B cell (primary cell): ENCODE data around the gene NOC4L. TPM values are rescaled to one million over a fixed set of nuclear protein-coding genes. Genes with fewer than 3 reads are reported as not detected.

Experiments used
- ATAC-seq: fragments of 200-7000 bp; cut with Tn5 transposase; one replicate; pipeline ENCODE4 v1.10.0; 2021; ENCODE audit warnings: low read depth, mild to moderate bottlenecking, moderate number of reproducible peaks, moderate library complexity
- CTCF ChIA-PET: fragments of 350-600 bp; sonication (Branson Sonifier 250); formaldehyde crosslinking; loops from one replicate; lab custom pipeline; 2021; ENCODE audit warnings: antibody characterized with exemption, inconsistent platforms; lab: Charles Lee
- POLR2A ChIA-PET: fragments of 350-600 bp; sonication (Branson Sonifier 250); formaldehyde crosslinking; loops from one replicate; lab custom pipeline; 2021; ENCODE audit warnings: antibody characterized with exemption; lab: Charles Lee
- DNase-seq: peaks from one replicate; pipeline ENCODE4 v3.0.0; 2013
- H2AFZ ChIP-seq: 2 replicates; pipeline ENCODE4 v1.6.1; 2012; ENCODE audit warnings: mild to moderate bottlenecking, low read depth, low read length; ENCODE audit not compliant: insufficient read depth, poor library complexity, severe bottlenecking
- H3K27ac ChIP-seq, 2 donors: 1 replicate in 1 of 2; 2 replicates in 1 of 2; pipeline ENCODE4 v1.5.1; 2012 to 2013; ENCODE audit warnings: low read length in 2 of 2, mild to moderate bottlenecking in 2 of 2, moderate library complexity in 1 of 2
- H3K27me3 ChIP-seq, 4 experiments: fragments of 200-600 bp in 1 of 4; sonication (generic) in 1 of 4; replicated peaks in 1 of 4; 1 replicate in 2 of 4; 2 replicates in 2 of 4; pipeline versions ENCODE4 v1.6.1 to v1.7.0; 2013 to 2016; ENCODE audit warnings: low read length in 3 of 4, mild to moderate bottlenecking in 2 of 4, mixed read lengths in 1 of 4, moderate library complexity in 1 of 4; ENCODE audit not compliant: insufficient read depth in 4 of 4, control insufficient read depth in 3 of 4; ENCODE audit errors: control extremely low read depth in 1 of 4
- H3K36me3 ChIP-seq, 2 experiments: replicated peaks in 1 of 2; 1 replicate in 1 of 2; 2 replicates in 1 of 2; pipeline versions ENCODE4 v1.6.1 to v1.7.1; 2013; ENCODE audit warnings: low read length in 1 of 2; ENCODE audit not compliant: insufficient read depth in 2 of 2, control insufficient read depth in 1 of 2; ENCODE audit errors: control extremely low read depth in 1 of 2, extremely low read depth in 1 of 2
- H3K4me1 ChIP-seq, 2 donors: fragments of 200-600 bp in 1 of 2; sonication (generic) in 1 of 2; 1 replicate in 1 of 2; 2 replicates in 1 of 2; pipeline versions ENCODE4 v1.5.1 to v1.6.1; 2013 to 2017; ENCODE audit warnings: low read length in 2 of 2; ENCODE audit not compliant: control insufficient read depth in 2 of 2, insufficient read depth in 2 of 2
- H3K4me2 ChIP-seq: replicated peaks from 2 replicates; pipeline ENCODE3; 2012; ENCODE audit warnings: mild to moderate bottlenecking, low read depth, low read length; ENCODE audit not compliant: poor library complexity, severe bottlenecking
- H3K4me3 ChIP-seq, 5 experiments: fragments of 200-600 bp in 1 of 5; sonication (generic) in 1 of 5; 1 replicate in 3 of 5; 2 replicates in 2 of 5; pipeline versions ENCODE4 v1.5.1 to v1.7.0; 2011 to 2016; ENCODE audit warnings: low read length in 4 of 5, mild to moderate bottlenecking in 4 of 5, low read depth in 2 of 5, control low read depth in 1 of 5, moderate library complexity in 1 of 5; ENCODE audit not compliant: insufficient read depth in 1 of 5; ENCODE audit errors: control extremely low read depth in 1 of 5, extremely low read depth in 1 of 5
- H3K79me2 ChIP-seq: fragments of 200-600 bp; sonication (generic); one replicate; pipeline ENCODE4 v1.6.0; 2016; ENCODE audit warnings: low read length; ENCODE audit not compliant: control insufficient read depth, insufficient read depth
- H3K9ac ChIP-seq: fragments of 200-600 bp; sonication (generic); 2 replicates; pipeline ENCODE4 v1.6.1; 2017; ENCODE audit warnings: mild to moderate bottlenecking, low read length, moderate library complexity
- H3K9me3 ChIP-seq, 3 donors: one replicate each; pipeline versions ENCODE4 v1.6.1 to v1.7.1; 2013; ENCODE audit warnings: low read length in 2 of 3; ENCODE audit not compliant: control insufficient read depth in 2 of 3, insufficient read depth in 1 of 3; ENCODE audit errors: control extremely low read depth in 1 of 3
- H4K20me1 ChIP-seq: 2 replicates; pipeline ENCODE4 v1.6.0; 2012; ENCODE audit warnings: mild to moderate bottlenecking, low read length; ENCODE audit not compliant: insufficient read depth, control insufficient read depth, poor library complexity, severe bottlenecking
- H3K27ac Mint-ChIP-seq: one replicate; pipeline ENCODE4 v1.8.0; 2021; ENCODE audit warnings: mixed read lengths
- H3K27me3 Mint-ChIP-seq: one replicate; pipeline ENCODE4 v1.8.0; 2021; ENCODE audit warnings: mixed read lengths
- H3K4me1 Mint-ChIP-seq: one replicate; pipeline ENCODE4 v1.8.0; 2021; ENCODE audit warnings: mixed read lengths
- H3K4me3 Mint-ChIP-seq: one replicate; pipeline ENCODE4 v1.8.0; 2021; ENCODE audit warnings: mixed read lengths
- H3K9me3 Mint-ChIP-seq: one replicate; pipeline ENCODE4 v1.8.0; 2022; ENCODE audit warnings: mixed read lengths; ENCODE audit not compliant: insufficient read depth
- EZH2 ChIP-seq: IDR thresholded peaks from 2 replicates; pipeline ENCODE4 v1.6.1; 2012; ENCODE audit warnings: borderline replicate concordance, low read depth, mild to moderate bottlenecking, moderate library complexity, low read length; ENCODE audit not compliant: insufficient read depth, poor library complexity, severe bottlenecking
- WGBS: methylation state at CpG from one replicate; pipeline ENCODE4 v1.1.5; 2013; ENCODE audit warnings: missing lambda C conversion rate; ENCODE audit not compliant: insufficient coverage; 5-methylcytosine and 5-hydroxymethylcytosine counted together
- intact Hi-C: fragments of 100-400 bp; cut with micrococcal nuclease; formaldehyde crosslinking; loops from one replicate; pipeline ENCODE4 v1.10.0; 2022
- polyA plus RNA-seq: library from polyadenylated mRNA; depleted of rRNA; stranded (reverse); fragments of >200 nt; gene quantifications from 2 replicates; pipeline ENCODE4 v1.2.3, GENCODE V29; 2012
- total RNA-seq, 2 donors: library from RNA; stranded (reverse); fragments of 120-200 nt in 1 of 2; gene quantifications; 1 replicate in 1 of 2; 2 replicates in 1 of 2; pipeline versions ENCODE4 v1.2.3 to v1.2.4, GENCODE V29; 2013 to 2022
- TF ChIP-seq, protein P1 (sequence below): fragments of 200-600 bp; IDR thresholded peaks from one replicate; pipeline ENCODE4 v1.8.0; 2022; ENCODE audit warnings: antibody characterized with exemption, mild to moderate bottlenecking

The NOC4L gene
- total and polyA plus RNA-seq, 2 donors (not counting 1 experiment from before 2014, with no cell fraction given) = 13.1 to 21.9 TPM

- H3K4me1 ChIP-seq = peaks cover 17 to 21% of the 10 kb centered on the region in 2 donors
- H3K4me1 Mint-ChIP-seq = peaks cover 7% of the 10 kb centered on the region
- no peak overlapping the region for H3K9ac ChIP-seq
- intact Hi-C loops = no loop called here
- CTCF ChIA-PET = no interaction called here
- ATAC-seq (no peak), DNase-seq (no peak)
- H3K36me3 ChIP-seq = no peaks in the 10 kb centered on the region
- no peak overlapping the region for H3K4me3 ChIP-seq
- no peak overlapping the region for H3K4me2 ChIP-seq
- POLR2A ChIA-PET = no interaction called here
- peaks cover 0 to 10% (median 0%) of the 10 kb centered on the region in 4 experiments for H3K27me3 ChIP-seq
- H3K27ac ChIP-seq = no peak overlapping the region
- H3K27me3 Mint-ChIP-seq = peaks cover 16% of the 10 kb centered on the region
- H4K20me1 ChIP-seq = no peaks in the 10 kb centered on the region
- 96% methylated on average over 18 of the region's 21 CpGs for WGBS
- no peak overlapping the region for H3K4me3 Mint-ChIP-seq
- H3K79me2 ChIP-seq = no peaks in the 10 kb centered on the region
- no peak overlapping the region for H3K27ac Mint-ChIP-seq
- H3K9me3 ChIP-seq = peaks cover 0 to 53% (median 0%) of the 10 kb centered on the region in 3 donors
- no peak for TF ChIP-seq EZH2
- TF ChIP-seq, protein P1, sequence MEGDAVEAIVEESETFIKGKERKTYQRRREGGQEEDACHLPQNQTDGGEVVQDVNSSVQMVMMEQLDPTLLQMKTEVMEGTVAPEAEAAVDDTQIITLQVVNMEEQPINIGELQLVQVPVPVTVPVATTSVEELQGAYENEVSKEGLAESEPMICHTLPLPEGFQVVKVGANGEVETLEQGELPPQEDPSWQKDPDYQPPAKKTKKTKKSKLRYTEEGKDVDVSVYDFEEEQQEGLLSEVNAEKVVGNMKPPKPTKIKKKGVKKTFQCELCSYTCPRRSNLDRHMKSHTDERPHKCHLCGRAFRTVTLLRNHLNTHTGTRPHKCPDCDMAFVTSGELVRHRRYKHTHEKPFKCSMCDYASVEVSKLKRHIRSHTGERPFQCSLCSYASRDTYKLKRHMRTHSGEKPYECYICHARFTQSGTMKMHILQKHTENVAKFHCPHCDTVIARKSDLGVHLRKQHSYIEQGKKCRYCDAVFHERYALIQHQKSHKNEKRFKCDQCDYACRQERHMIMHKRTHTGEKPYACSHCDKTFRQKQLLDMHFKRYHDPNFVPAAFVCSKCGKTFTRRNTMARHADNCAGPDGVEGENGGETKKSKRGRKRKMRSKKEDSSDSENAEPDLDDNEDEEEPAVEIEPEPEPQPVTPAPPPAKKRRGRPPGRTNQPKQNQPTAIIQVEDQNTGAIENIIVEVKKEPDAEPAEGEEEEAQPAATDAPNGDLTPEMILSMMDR = no peak
- H3K9me3 Mint-ChIP-seq = peaks cover 4% of the 10 kb centered on the region
- H2AFZ ChIP-seq = no peak overlapping the region
These were observed 38.0 kb downstream of the NOC4L start for GRCh38 chr12:132182206-132182710.

GRCh38 chr12:132182711-132183365 lies 38.6 kb downstream of the NOC4L start:
- intact Hi-C loops = no loop called here
- peaks cover 16% of the 10 kb centered on the region for H3K27me3 Mint-ChIP-seq

More at GRCh38 chr12:132182711-132183365, 38.6 kb downstream of the NOC4L start:
- DNase-seq = no peak
- H2AFZ ChIP-seq = no peak overlapping the region
- no peak overlapping the region for H3K27ac ChIP-seq
- Mint-ChIP-seq H3K27ac (no peak overlapping the region), H3K9me3 (peaks cover 4% of the 10 kb centered on the region), H3K4me3 (no peak overlapping the region), H3K4me1 (peaks cover 7% of the 10 kb centered on the region)
- peaks cover 19 to 24% of the 10 kb centered on the region in 2 donors for H3K4me1 ChIP-seq
- POLR2A ChIA-PET = no interaction called here
- H3K9ac ChIP-seq = no peak overlapping the region
- H4K20me1 ChIP-seq = no peaks in the 10 kb centered on the region
- H3K79me2 ChIP-seq = no peaks in the 10 kb centered on the region
- no peaks in the 10 kb centered on the region for H3K36me3 ChIP-seq
- no peak for TF ChIP-seq EZH2
- TF ChIP-seq, protein P1 = no peak
- 88% methylated on average over 6 of the region's 10 CpGs for WGBS
- CTCF ChIA-PET = no interaction called here
- no peak for ATAC-seq
- peaks cover 0 to 59% (median 0%) of the 10 kb centered on the region in 3 donors for H3K9me3 ChIP-seq
- H3K27me3 ChIP-seq = peaks cover 0 to 10% (median 0%) of the 10 kb centered on the region in 4 experiments
- no peak overlapping the region for H3K4me2 ChIP-seq
- H3K4me3 ChIP-seq = no peak overlapping the region
